Stimulated activated CD4-positive, alpha-beta T cell treated with anti-CD3 and anti-CD28 coated beads, Interleukin-4, amount 100 ng/mL, for 48 hours (primary cell): ENCODE results near the gene OCA2.
"Not testable (repeated sequence)": the region's sequence is repeated elsewhere in the genome, so short reads cannot be mapped to it uniquely, and the experiment has no call there.

Experiments
- DNase-seq, 2 donors: peaks; one replicate each; pipeline ENCODE4 v3.0.0-alpha.2; 2020; ENCODE audit warnings: low read depth in 2 of 2

Gene OCA2

GRCh38 chr15:28023933-28024888 is 74.9 kb downstream of the OCA2 start:
- DNase-seq: no peak

GRCh38 chr15:28023422-28023821 is 75.7 kb downstream of the OCA2 start:
- DNase-seq: no peak

GRCh38 chr15:28022961-28023360 is 76.2 kb downstream of the OCA2 start:
- no peak for DNase-seq

- no peak for DNase-seq
Measured at GRCh38 chr15:28022181-28022580, 76.9 kb downstream of the OCA2 start.

DNA sequence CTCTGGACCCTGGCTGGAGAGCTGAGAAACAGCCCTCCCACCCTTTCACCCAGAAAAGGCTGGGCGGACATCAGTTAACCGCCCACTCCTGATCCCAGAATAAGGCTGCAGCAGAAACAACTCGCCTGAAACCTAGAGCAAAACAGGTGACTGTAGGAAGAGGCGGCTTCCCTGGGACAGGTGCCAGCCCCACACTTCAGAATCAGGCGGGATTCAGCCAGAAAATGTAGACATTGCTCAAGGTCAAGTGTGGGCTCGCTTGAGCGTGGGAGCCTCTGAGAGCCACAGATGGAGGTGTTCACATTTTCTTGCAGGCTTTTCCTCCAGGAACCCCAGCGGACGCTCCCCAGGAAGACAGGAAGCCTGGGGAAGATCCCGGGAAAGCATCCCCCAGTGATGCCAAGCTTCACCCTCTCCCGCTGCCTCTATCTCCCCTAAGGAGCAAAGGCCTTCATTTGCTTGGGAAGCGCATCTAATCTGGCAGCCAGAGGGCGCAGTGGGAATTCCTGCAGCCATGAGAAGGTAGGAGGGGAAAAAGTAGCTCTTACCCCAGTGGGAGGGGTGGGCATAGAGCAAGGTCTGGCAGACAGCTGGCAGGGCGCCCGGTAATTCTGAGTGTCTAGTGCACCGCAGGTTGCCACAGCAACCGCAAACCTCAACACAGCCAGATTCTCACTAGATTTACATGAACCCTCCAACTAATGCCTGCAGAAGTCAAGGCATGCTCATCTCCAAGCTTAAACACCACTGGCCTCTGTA is 77.7 kb downstream of the OCA2 start:
- peak; percentile 9 to 12 for DNase-seq

GRCh38 chr15:28020644-28021043 is 78.5 kb downstream of the OCA2 start:
- no peak for DNase-seq

DNA sequence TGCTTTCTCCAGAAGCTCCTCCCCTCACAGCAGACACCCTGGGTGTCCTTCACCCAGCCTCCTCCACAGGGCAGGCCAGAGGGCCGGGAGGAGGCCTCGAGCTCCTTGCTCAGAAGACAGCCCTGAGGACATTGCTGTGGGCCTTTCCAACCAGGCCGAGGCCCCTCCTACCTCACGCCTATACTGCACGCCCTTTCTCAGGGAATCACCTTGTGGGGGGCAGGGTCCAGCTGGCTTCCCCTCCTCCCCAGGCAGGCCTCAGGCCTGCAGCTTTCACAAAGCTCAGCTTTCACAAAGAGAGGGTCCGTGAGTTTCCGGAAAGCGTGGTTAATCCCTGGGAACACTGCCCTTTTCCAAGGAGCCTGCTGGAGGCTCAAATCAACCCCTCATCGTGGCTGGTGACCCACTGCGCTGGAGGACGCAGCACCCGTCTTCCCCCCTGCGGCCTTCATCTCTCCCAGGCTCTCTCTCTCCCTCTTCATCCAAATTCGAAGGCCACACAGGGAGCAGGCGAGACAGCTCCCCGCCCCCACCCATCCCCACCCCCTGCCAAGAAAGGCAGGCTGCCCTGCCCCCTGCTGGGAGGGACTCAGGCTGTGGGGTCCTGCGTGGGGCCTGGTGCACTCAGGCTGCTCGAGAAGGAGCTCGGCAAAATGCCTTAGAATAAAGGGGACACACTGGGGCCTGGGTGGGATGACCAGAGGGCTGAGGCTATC is 79.4 kb downstream of the OCA2 start:
- no peak for DNase-seq

DNA sequence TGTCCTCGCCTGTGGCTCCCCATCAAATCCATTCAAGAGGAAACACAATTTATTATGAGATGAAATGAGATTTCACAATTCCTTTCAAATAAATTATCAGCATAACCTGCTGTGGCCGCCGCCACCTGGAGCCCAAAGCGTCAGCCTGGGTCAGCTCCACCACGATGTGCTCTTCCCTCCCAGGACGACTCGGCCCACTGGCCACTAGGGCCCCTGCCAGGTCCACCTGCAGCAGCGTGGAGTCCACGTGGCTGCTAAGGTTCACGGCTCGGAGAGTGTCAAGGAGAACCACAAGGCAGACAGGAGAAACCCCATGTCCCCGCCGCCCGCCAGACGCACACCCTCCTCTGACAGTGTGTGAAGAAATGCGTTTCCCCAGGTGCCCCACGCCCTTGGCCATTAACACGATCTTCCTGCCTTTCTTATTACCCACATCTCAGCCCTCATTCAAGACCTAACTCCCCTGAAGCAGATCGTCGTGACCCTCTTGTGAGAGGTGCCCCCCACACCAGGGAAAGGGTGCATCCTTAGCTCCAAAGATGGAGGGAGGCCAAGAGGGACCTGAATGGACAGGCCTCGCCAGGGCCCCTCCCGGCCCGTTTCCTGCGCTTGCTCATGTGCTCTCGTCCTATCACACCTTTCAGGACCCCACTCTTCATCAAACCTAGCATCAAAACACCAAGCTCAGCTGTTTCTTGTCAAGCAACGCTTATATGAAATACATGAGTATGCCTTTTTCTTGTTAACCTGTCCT is 80.6 kb downstream of the OCA2 start:
- DNase-seq: no peak

- no peak for DNase-seq
Measured at GRCh38 chr15:28017423-28017924, 81.6 kb downstream of the OCA2 start.

- no peak for DNase-seq
Measured at GRCh38 chr15:28015855-28016254, 83.3 kb downstream of the OCA2 start.

- DNase-seq: no peak
Measured at GRCh38 chr15:28014623-28015200, 84.4 kb downstream of the OCA2 start.

DNA sequence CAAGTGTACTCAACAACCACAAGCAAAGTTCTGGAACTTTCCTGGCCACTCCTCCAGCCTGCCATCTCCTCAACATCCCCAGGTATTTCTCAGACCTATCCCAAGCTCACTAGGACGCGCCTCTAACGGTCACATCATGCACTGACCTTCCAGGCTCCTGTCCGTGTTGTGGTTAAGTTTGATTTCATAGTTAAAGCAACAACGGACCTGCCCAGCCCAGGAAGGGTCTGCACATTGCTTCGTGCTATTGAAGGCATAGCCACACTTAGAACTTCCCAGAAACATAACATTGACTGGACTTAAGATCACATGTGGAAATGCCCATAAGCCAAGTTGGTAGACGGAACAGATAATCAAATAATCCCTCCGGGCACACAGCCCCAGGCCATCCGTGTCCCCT is 85.1 kb downstream of the OCA2 start:
- DNase-seq: no peak

GRCh38 chr15:28013480-28013879 is 85.6 kb downstream of the OCA2 start:
- no peak for DNase-seq

DNA sequence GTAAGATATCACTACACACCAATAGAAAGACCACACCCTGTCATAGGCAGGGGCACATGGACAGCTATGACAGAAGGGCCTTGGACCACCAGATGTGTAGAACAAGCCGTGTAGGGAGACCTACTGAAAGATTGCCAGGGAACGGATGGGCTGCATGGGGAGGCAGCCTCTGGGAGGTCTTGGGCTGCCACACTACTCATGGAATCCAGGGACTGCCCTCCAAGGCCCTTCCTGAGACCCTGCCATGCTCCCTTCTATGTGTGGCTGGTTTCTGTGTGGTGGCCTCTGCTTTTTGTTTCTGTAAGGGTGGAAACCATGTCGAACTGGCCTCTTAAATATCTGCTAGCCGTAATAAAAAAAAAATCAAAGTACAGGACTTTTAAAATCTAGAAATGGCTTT is 86.9 kb downstream of the OCA2 start:
- no peak for DNase-seq

DNA sequence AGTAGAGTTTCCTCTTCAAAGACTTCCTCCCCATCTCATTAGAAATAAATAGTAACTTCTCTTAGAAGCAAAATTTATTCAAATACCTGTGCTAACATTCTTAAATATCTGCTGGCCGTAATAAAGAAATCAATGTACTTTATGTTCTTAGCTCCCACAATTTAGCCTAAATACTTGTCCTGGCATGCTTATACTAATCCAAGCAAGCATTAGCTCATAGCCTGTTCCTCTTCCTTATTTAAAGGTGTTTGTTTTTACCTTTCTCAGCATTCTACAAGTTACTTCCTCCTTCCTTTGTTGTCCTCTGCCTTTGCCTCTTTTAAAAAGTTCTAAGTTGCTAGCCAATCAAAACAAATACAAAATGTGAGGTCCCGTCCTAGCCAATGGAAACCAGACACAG is 90.9 kb downstream of the OCA2 start:
- not testable (repeated sequence) for DNase-seq

- no peak for DNase-seq
Measured at GRCh38 chr15:28006116-28006905, 92.8 kb downstream of the OCA2 start.

DNA sequence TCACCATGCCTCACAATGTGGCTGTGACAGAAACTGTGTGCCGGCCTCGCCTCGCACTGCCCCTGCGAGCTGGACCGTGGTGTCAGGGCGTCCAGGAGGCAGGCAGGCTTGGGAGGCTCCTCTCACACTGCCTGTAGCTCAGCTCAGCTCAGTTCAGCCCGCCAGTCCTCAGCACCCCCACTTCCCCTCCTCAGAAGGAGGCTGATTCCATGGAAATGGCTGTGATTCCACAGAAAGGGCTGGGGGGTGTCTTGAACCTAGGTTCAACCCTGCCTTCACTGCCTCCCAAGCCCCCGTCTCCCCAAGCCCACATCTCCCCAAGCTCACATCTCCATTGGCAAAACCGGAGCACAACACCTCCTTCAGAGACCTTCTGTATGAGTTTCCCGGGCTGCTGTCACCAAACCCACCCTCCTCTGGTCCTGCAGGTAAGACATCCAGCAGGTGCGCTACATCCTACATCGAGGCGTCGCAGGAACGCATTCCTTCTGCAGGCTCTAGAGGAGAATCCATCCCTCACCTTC is 94.0 kb downstream of the OCA2 start:
- no peak for DNase-seq

- no peak for DNase-seq
Measured at GRCh38 chr15:28004143-28005003, 94.7 kb downstream of the OCA2 start.
